A549 (cell line): ENCODE measurements around the gene PTPRK. TPM values are rescaled to one million over a fixed set of nuclear protein-coding genes. Genes with fewer than 3 reads are reported as not detected.

ENCODE experiments used
- ATAC-seq, 2 experiments: fragments of 200-7000 bp in 1 of 2; fragments of >200 bp in 1 of 2; cut with Nextera tagmentation in 1 of 2; cut with Tn5 transposase in 1 of 2; 3 replicates each; pipeline versions ENCODE4 v1.8.0 to v1.9.1; 2018 to 2020; ENCODE audit warnings: mild to moderate bottlenecking in 1 of 2, moderate library complexity in 1 of 2
- CTCF ChIA-PET: fragments of 300-600 bp; sonication (Branson Sonifier 250); formaldehyde crosslinking; extraction: SDS; loops from one replicate; lab custom pipeline; 2021; ENCODE audit warnings: antibody characterized with exemption, inconsistent platforms; lab: Yijun Ruan, JAX
- POLR2A ChIA-PET: fragments of 350-600 bp; formaldehyde crosslinking; extraction: SDS; loops from one replicate; lab custom pipeline; 2021; ENCODE audit warnings: antibody characterized with exemption, inconsistent platforms; lab: Yijun Ruan, JAX
- DNase-seq, 2 experiments: peaks; one replicate each; pipeline versions ENCODE4 v3.0.0 to v3.0.0-alpha.2; 2011 to 2016; ENCODE audit warnings: low read depth in 1 of 2, low spot score in 1 of 2
- FAIRE-seq: peaks from 2 replicates; lab custom pipeline; 2011; peaks lifted over from hg19 to GRCh38; lab: Jason Lieb, UNC
- H3K27ac ChIP-seq, 2 experiments: fragments of >200 bp; sonication (Bioruptor Twin); formaldehyde crosslinking; 3 replicates each; pipeline ENCODE4 v1.5.1; 2016 to 2017
- H3K4me1 ChIP-seq: fragments of >200 bp; sonication (Bioruptor Twin); formaldehyde crosslinking; 3 replicates; pipeline ENCODE4 v1.6.1; 2016
- H3K4me2 ChIP-seq: fragments of >200 bp; sonication (Bioruptor Twin); formaldehyde crosslinking; 3 replicates; pipeline ENCODE4 v1.6.1; 2016
- H3K4me3 ChIP-seq: fragments of >200 bp; sonication (Bioruptor Twin); formaldehyde crosslinking; 3 replicates; pipeline ENCODE4 v1.5.1; 2016
- H3K9me3 ChIP-seq: fragments of >200 bp; sonication (Bioruptor Twin); formaldehyde crosslinking; 3 replicates; pipeline ENCODE4 v1.6.1; 2016
- CBX8 ChIP-seq: fragments of 200-600 bp; sonication (generic); IDR thresholded peaks from 2 replicates; pipeline ENCODE4 v1.6.1; 2016
- CHD2 ChIP-seq: fragments of 150-350 bp; IDR thresholded peaks from 2 replicates; pipeline ENCODE4 v1.6.1; 2014; ENCODE audit warnings: low read length; ENCODE audit not compliant: partially characterized antibody
- CHD4 ChIP-seq: fragments of 200-600 bp; sonication (generic); IDR thresholded peaks from 2 replicates; pipeline ENCODE4 v1.6.1; 2016; ENCODE audit warnings: antibody characterized with exemption, mild to moderate bottlenecking, borderline replicate concordance
- EHF ChIP-seq: fragments of 250-450 bp; sonication (Bioruptor Pico); IDR thresholded peaks from 2 replicates; pipeline ENCODE4 v1.5.0; 2020; ENCODE audit warnings: mild to moderate bottlenecking
- EHMT2 ChIP-seq: fragments of 200-600 bp; sonication (generic); IDR thresholded peaks from 2 replicates; pipeline ENCODE4 v1.6.1; 2016; ENCODE audit warnings: antibody characterized with exemption, low read depth, mild to moderate bottlenecking, moderate library complexity
- FOSL2 ChIP-seq, 2 experiments: fragments of 450-650 bp in 1 of 2; fragments of >200 bp in 1 of 2; sonication (Bioruptor Twin) in 1 of 2; formaldehyde crosslinking; IDR thresholded peaks; 2 replicates each; pipeline versions ENCODE4 v1.5.0 to v1.6.1; 2016 to 2020; ENCODE audit warnings: mild to moderate bottlenecking in 1 of 2, moderate library complexity in 1 of 2
- GATA3 ChIP-seq: IDR thresholded peaks from 2 replicates; pipeline ENCODE4 v1.6.1; 2012; ENCODE audit warnings: borderline replicate concordance
- HES2 ChIP-seq: fragments of >200 bp; sonication (Bioruptor Twin); formaldehyde crosslinking; IDR thresholded peaks from 2 replicates; pipeline ENCODE4 v1.6.1; 2016
- HMGXB4 ChIP-seq: fragments of 250-450 bp; sonication (Bioruptor Pico); IDR thresholded peaks from 2 replicates; pipeline ENCODE4 v1.5.0; 2021; ENCODE audit warnings: mild to moderate bottlenecking, moderate library complexity, borderline replicate concordance
- HOXB13 ChIP-seq: fragments of 250-450 bp; sonication (Bioruptor Pico); IDR thresholded peaks from 2 replicates; pipeline ENCODE4 v1.5.0; 2020; ENCODE audit warnings: low read depth, mild to moderate bottlenecking, moderate library complexity
- JUN ChIP-seq, 2 experiments: fragments of >200 bp; sonication (Bioruptor Twin); formaldehyde crosslinking; IDR thresholded peaks; 2 replicates in 1 of 2; 3 replicates in 1 of 2; pipeline ENCODE4 v1.6.1; 2016 to 2017
- JUNB ChIP-seq: fragments of >200 bp; sonication (Bioruptor Twin); formaldehyde crosslinking; IDR thresholded peaks from 2 replicates; pipeline ENCODE4 v1.6.1; 2016
- KDM5A ChIP-seq: fragments of 200-600 bp; sonication (generic); IDR thresholded peaks from 2 replicates; pipeline ENCODE4 v1.6.1; 2016; ENCODE audit warnings: antibody characterized with exemption, mild to moderate bottlenecking
- MAFK ChIP-seq: fragments of 450-650 bp; IDR thresholded peaks from 2 replicates; pipeline ENCODE4 v1.6.1; 2014; ENCODE audit not compliant: partially characterized antibody
- MAX ChIP-seq: IDR thresholded peaks from 2 replicates; pipeline ENCODE4 v1.6.1; 2012
- PHF8 ChIP-seq: fragments of 200-600 bp; sonication (generic); IDR thresholded peaks from 2 replicates; pipeline ENCODE4 v1.6.1; 2016; ENCODE audit warnings: low read depth, mild to moderate bottlenecking, antibody characterized with exemption, moderate library complexity, borderline replicate concordance
- POLR2A ChIP-seq: IDR thresholded peaks from 2 replicates; pipeline ENCODE4 v1.6.1; 2012; ENCODE audit warnings: mild to moderate bottlenecking, low read length
- POLR2AphosphoS2 ChIP-seq: conservative IDR thresholded peaks from 2 replicates; pipeline ENCODE4 v1.6.1; 2012; ENCODE audit warnings: low read length, improper control_type of control experiment, inconsistent platforms
- RFX5 ChIP-seq: fragments of 450-650 bp; IDR thresholded peaks from 2 replicates; pipeline ENCODE4 v1.7.1; 2014; ENCODE audit warnings: antibody characterized with exemption, mild to moderate bottlenecking, moderate library complexity
- RNF2 ChIP-seq: fragments of 200-600 bp; sonication (generic); IDR thresholded peaks from 2 replicates; pipeline ENCODE4 v1.6.1; 2016; ENCODE audit warnings: low read depth, mild to moderate bottlenecking, antibody characterized with exemption, moderate library complexity, borderline replicate concordance
- SMC3 ChIP-seq: fragments of >200 bp; sonication (Bioruptor Twin); formaldehyde crosslinking; IDR thresholded peaks from 3 replicates; pipeline ENCODE4 v1.6.1; 2018; ENCODE audit warnings: inconsistent platforms
- SREBF2 ChIP-seq: fragments of 450-650 bp; IDR thresholded peaks from 2 replicates; pipeline ENCODE4 v1.6.1; 2014; ENCODE audit warnings: mild to moderate bottlenecking, moderate library complexity
- TFCP2L1 ChIP-seq: fragments of 250-450 bp; sonication (Bioruptor Pico); IDR thresholded peaks from 2 replicates; pipeline ENCODE4 v1.5.0; 2021; ENCODE audit warnings: mild to moderate bottlenecking
- TP53 ChIP-seq: fragments of 250-450 bp; sonication (Bioruptor Pico); IDR thresholded peaks from 2 replicates; pipeline ENCODE4 v1.5.0; 2021; ENCODE audit warnings: mild to moderate bottlenecking, moderate library complexity
- USF2 ChIP-seq: fragments of 450-650 bp; IDR thresholded peaks from 2 replicates; pipeline ENCODE4 v1.6.1; 2014; ENCODE audit warnings: antibody characterized with exemption
- ZSCAN20 ChIP-seq: fragments of 250-450 bp; sonication (Bioruptor Pico); IDR thresholded peaks from 2 replicates; pipeline ENCODE4 v1.8.0; 2022; ENCODE audit warnings: mild to moderate bottlenecking, moderate library complexity
- WGBS: methylation state at CpG from one replicate; pipeline ENCODE4 v1.1.6; 2017; ENCODE audit errors: missing lambda C conversion rate; 5-methylcytosine and 5-hydroxymethylcytosine counted together
- polyA plus RNA-seq, 4 experiments: library from polyadenylated mRNA; depleted of rRNA in 3 of 4; stranded (reverse); fragments of >200 nt; fragmentation: RNase III in 1 of 4; extraction: RNeasy Plus Mini Kit Qiagen cat#74134 plus additional on column Dnase treatment in 1 of 4; gene quantifications; 2 replicates in 3 of 4; 3 replicates in 1 of 4; pipeline ENCODE4 v1.2.3, GENCODE V29; 2011 to 2017

Gene PTPRK
- polyA plus RNA-seq, 2 of the 4 experiments (the other 2 are of a cell fraction), result 14.4 to 16.1 TPM

- H3K4me2 ChIP-seq, result no peak overlapping the region
- FAIRE-seq, result no peak
- no peak overlapping the region for H3K4me3 ChIP-seq
- ChIA-PET CTCF (no interaction called here), POLR2A (no interaction called here)
- no peak for DNase-seq
- H3K27ac ChIP-seq, result no peak overlapping the region
- ATAC-seq, result no peak
- H3K4me1 ChIP-seq, result no peaks in the 10 kb centered on the region
- H3K9me3 ChIP-seq, result no peaks in the 10 kb centered on the region
- 91% methylated on average over 3 of the region's 3 CpGs for WGBS
- TF ChIP-seq POLR2AphosphoS2 (no peak), CHD2 (no peak), FOSL2 (IDR thresholded peaks at IDR 0.05) (no peak), FOSL2 (CRISPR knock-in tag; IDR thresholded peaks at IDR 0.05) (no peak), MAFK (no peak), HMGXB4 (CRISPR knock-in tag) (no peak), HOXB13 (no peak), HES2 (no peak), SREBF2 (no peak), JUNB (no peak), TP53 (CRISPR knock-in tag) (no peak), RFX5 (no peak), TFCP2L1 (no peak), KDM5A (no peak), MAX (no peak), GATA3 (no peak), USF2 (no peak), JUN (IDR thresholded peaks at IDR 0.05) (no peak), CBX8 (no peak), POLR2A (no peak), EHF (CRISPR knock-in tag) (no peak)
Measured at GRCh38 chr6:128482642-128483041, 37.8 kb downstream of the PTPRK start.

GRCh38 chr6:128479991-128480390, 40.4 kb downstream of the PTPRK start:
- POLR2A ChIA-PET, result no interaction called here
- CTCF ChIA-PET, result no interaction called here
- H3K4me3 ChIP-seq, result no peak overlapping the region
- FAIRE-seq (no peak), ATAC-seq (no peak), DNase-seq (no peak)
- H3K4me2 ChIP-seq, result no peak overlapping the region
- TF ChIP-seq EHMT2 (no peak), SMC3 (no peak), CHD2 (no peak), PHF8 (no peak), RFX5 (no peak), ZSCAN20 (no peak), CHD4 (no peak), CBX8 (no peak), RNF2 (no peak), MAX (no peak)
- 96% methylated on average over 4 of the region's 4 CpGs for WGBS
- H3K9me3 ChIP-seq, result no peaks in the 10 kb centered on the region
- H3K4me1 ChIP-seq, result no peaks in the 10 kb centered on the region
- no peak overlapping the region for H3K27ac ChIP-seq
